HEK293 (cell line): ENCODE results near the gene UNC5B.

Experiments used
- CTCF ChIA-PET: fragments of 350-600 bp; formaldehyde crosslinking; extraction: SDS; loops from one replicate; lab custom pipeline; 2021; ENCODE audit warnings: antibody characterized with exemption; lab: Yijun Ruan, JAX
- POLR2A ChIA-PET: fragments of 300-600 bp; formaldehyde crosslinking; extraction: SDS; loops from one replicate; lab custom pipeline; 2020; ENCODE audit warnings: antibody characterized with exemption, inconsistent platforms; lab: Yijun Ruan, JAX
- H3K27ac ChIP-seq: fragments of 200-500 bp; sonication (Bioruptor generic); 2 replicates; pipeline ENCODE4 v1.5.1; 2014; ENCODE audit warnings: low read depth, low read length, control low read depth, inconsistent platforms; ENCODE audit errors: extremely low read depth
- H3K36me3 ChIP-seq, 2 experiments: fragments of 200-500 bp in 1 of 2; sonication (Bioruptor generic) in 1 of 2; 1 replicate in 1 of 2; 2 replicates in 1 of 2; pipeline ENCODE4 v1.5.1; 2014 to 2017; ENCODE audit warnings: inconsistent platforms in 2 of 2, low read length in 2 of 2; ENCODE audit not compliant: control insufficient read depth in 2 of 2, insufficient read depth in 1 of 2
- H3K4me1 ChIP-seq: fragments of 200-500 bp; sonication (Bioruptor generic); 2 replicates; pipeline ENCODE4 v1.5.1; 2014; ENCODE audit warnings: mild to moderate bottlenecking, low read length, inconsistent platforms; ENCODE audit not compliant: control insufficient read depth, insufficient read depth
- H3K4me3 ChIP-seq: 2 replicates; pipeline ENCODE4 v1.5.1; 2011; ENCODE audit warnings: low read depth, mild to moderate bottlenecking, control low read depth, low read length, moderate library complexity
- H3K9me3 ChIP-seq: fragments of 200-500 bp; sonication (Bioruptor generic); 2 replicates; pipeline ENCODE4 v1.5.1; 2014; ENCODE audit warnings: low read depth, low read length, inconsistent platforms; ENCODE audit not compliant: control insufficient read depth, insufficient read depth
- KLF16 ChIP-seq: fragments of 450-650 bp; formaldehyde crosslinking; IDR thresholded peaks from 2 replicates; pipeline ENCODE4 v1.5.1; 2017; ENCODE audit warnings: missing biosample characterization, missing genetic modification characterization
- KLF7 ChIP-seq: fragments of 450-650 bp; formaldehyde crosslinking; IDR thresholded peaks from 2 replicates; pipeline ENCODE4 v1.5.1; 2016; ENCODE audit warnings: missing biosample characterization, missing genetic modification characterization, borderline replicate concordance
- ZBTB20 ChIP-seq: fragments of 450-650 bp; formaldehyde crosslinking; IDR thresholded peaks from 2 replicates; pipeline ENCODE4 v1.5.1; 2016; ENCODE audit warnings: missing biosample characterization, missing genetic modification characterization
- ZBTB21 ChIP-seq: fragments of 450-650 bp; formaldehyde crosslinking; IDR thresholded peaks from 2 replicates; pipeline ENCODE4 v1.5.1; 2017; ENCODE audit warnings: missing biosample characterization, missing genetic modification characterization
- ZFP69B ChIP-seq: fragments of 450-650 bp; formaldehyde crosslinking; IDR thresholded peaks from 2 replicates; pipeline ENCODE4 v1.5.1; 2016; ENCODE audit warnings: missing biosample characterization, missing genetic modification characterization
- ZNF211 ChIP-seq: fragments of 450-650 bp; formaldehyde crosslinking; IDR thresholded peaks from 2 replicates; pipeline ENCODE4 v1.5.1; 2016; ENCODE audit warnings: low read depth, missing biosample characterization, missing genetic modification characterization
- ZNF311 ChIP-seq: fragments of 450-650 bp; formaldehyde crosslinking; IDR thresholded peaks from 2 replicates; pipeline ENCODE4 v1.5.1; 2017; ENCODE audit warnings: missing biosample characterization, missing genetic modification characterization, borderline replicate concordance
- ZNF341 ChIP-seq: fragments of 450-650 bp; formaldehyde crosslinking; IDR thresholded peaks from 2 replicates; pipeline ENCODE4; 2016; ENCODE audit warnings: low read depth, missing biosample characterization, missing genetic modification characterization
- ZNF350 ChIP-seq: fragments of 450-650 bp; formaldehyde crosslinking; IDR thresholded peaks from 2 replicates; pipeline ENCODE4 v1.5.0; 2017; ENCODE audit warnings: missing biosample characterization, mild to moderate bottlenecking, missing genetic modification characterization
- ZNF426 ChIP-seq: fragments of 450-650 bp; formaldehyde crosslinking; IDR thresholded peaks from 2 replicates; pipeline ENCODE4 v1.5.1; 2017; ENCODE audit warnings: missing biosample characterization, missing genetic modification characterization, mild to moderate bottlenecking, inconsistent platforms, moderate library complexity
- ZNF623 ChIP-seq: fragments of 450-650 bp; formaldehyde crosslinking; IDR thresholded peaks from 2 replicates; pipeline ENCODE4 v1.5.1; 2016; ENCODE audit warnings: missing biosample characterization, missing genetic modification characterization
- ZNF768 ChIP-seq: fragments of 450-650 bp; formaldehyde crosslinking; IDR thresholded peaks from 2 replicates; pipeline ENCODE4 v1.5.1; 2018; ENCODE audit warnings: missing biosample characterization, mild to moderate bottlenecking, missing genetic modification characterization
- ZNF791 ChIP-seq: fragments of 450-650 bp; formaldehyde crosslinking; IDR thresholded peaks from 2 replicates; pipeline ENCODE4 v1.5.1; 2016; ENCODE audit warnings: missing biosample characterization, missing genetic modification characterization
- TF ChIP-seq, protein P1 (sequence below): fragments of 450-650 bp; formaldehyde crosslinking; conservative IDR thresholded peaks from 2 replicates; pipeline ENCODE4 v1.5.1; 2016; ENCODE audit warnings: low read depth, missing biosample characterization, missing genetic modification characterization
- TF ChIP-seq, protein P2 (sequence below): fragments of 450-650 bp; formaldehyde crosslinking; IDR thresholded peaks from 2 replicates; pipeline ENCODE4 v1.5.1; 2016; ENCODE audit warnings: missing biosample characterization, missing genetic modification characterization
- TF ChIP-seq, protein P3 (sequence below): fragments of 450-650 bp; formaldehyde crosslinking; optimal IDR thresholded peaks from 2 replicates; pipeline ENCODE3; 2016; ENCODE audit warnings: missing biosample characterization, mild to moderate bottlenecking, missing genetic modification characterization
- TF ChIP-seq, protein P4 (sequence below): fragments of 450-650 bp; formaldehyde crosslinking; IDR thresholded peaks from 2 replicates; pipeline ENCODE4 v1.5.1; 2017; ENCODE audit warnings: missing biosample characterization, missing genetic modification characterization
- TF ChIP-seq, protein P5 (sequence below): fragments of 450-650 bp; formaldehyde crosslinking; IDR thresholded peaks from 2 replicates; pipeline ENCODE4 v1.5.1; 2017; ENCODE audit warnings: missing biosample characterization, missing genetic modification characterization
- TF ChIP-seq, protein P6 (sequence below): fragments of 450-650 bp; formaldehyde crosslinking; conservative IDR thresholded peaks from 2 replicates; pipeline ENCODE4 v1.5.1; 2016; ENCODE audit warnings: low read depth, missing biosample characterization, missing genetic modification characterization

The UNC5B gene

DNA sequence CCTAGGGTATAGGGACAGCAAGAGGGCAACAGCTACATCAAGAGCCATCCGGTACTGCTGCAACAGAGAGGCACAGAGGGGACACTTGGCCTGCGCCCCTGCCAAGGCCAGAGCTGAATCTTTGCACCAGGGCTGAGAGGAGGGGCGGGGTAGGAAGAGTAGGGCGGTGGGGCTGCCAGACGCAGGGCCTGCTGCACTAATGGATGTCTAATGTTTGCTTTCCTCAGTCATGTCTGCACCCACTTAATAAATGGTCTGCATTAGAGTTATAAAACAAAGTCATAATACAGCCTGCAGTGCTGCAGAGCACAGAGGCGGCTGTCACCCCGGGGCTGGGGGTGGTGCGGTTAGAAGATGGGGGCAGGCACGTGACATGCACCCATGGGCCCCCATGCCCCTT lies 64.5 kb downstream of the UNC5B start:
- Histone ChIP-seq H3K4me3 (no peak overlapping the region), H3K4me1 (no peaks in the 10 kb centered on the region), H3K9me3 (no peaks in the 10 kb centered on the region), H3K36me3 (peaks cover 3 to 25% of the 10 kb centered on the region in 2 experiments; a peak in 2 of 3 replicates), H3K27ac (no peak overlapping the region)
- ChIA-PET CTCF (interaction anchor here (0.7 to 1.9 kb wide), 4 partner anchors 9 to 352 kb away, joined by 3 to 11 read pairs (median 3); no protein-coding TSS in a partner anchor), POLR2A (no interaction called here)
- TF ChIP-seq KLF7 (tag by site-specific recombination) (no peak), ZNF623 (tag by site-specific recombination) (no peak), ZNF341 (tag by site-specific recombination) (no peak), ZNF768 (tag by site-specific recombination) (no peak), ZFP69B (tag by site-specific recombination) (no peak), ZNF791 (no peak), ZBTB21 (tag by site-specific recombination) (no peak), ZNF311 (tag by site-specific recombination) (no peak), ZNF350 (no peak), ZNF211 (tag by site-specific recombination) (no peak), ZNF426 (tag by site-specific recombination) (no peak), ZBTB20 (no peak), KLF16 (tag by site-specific recombination) (no peak)
- TF ChIP-seq, protein P1, sequence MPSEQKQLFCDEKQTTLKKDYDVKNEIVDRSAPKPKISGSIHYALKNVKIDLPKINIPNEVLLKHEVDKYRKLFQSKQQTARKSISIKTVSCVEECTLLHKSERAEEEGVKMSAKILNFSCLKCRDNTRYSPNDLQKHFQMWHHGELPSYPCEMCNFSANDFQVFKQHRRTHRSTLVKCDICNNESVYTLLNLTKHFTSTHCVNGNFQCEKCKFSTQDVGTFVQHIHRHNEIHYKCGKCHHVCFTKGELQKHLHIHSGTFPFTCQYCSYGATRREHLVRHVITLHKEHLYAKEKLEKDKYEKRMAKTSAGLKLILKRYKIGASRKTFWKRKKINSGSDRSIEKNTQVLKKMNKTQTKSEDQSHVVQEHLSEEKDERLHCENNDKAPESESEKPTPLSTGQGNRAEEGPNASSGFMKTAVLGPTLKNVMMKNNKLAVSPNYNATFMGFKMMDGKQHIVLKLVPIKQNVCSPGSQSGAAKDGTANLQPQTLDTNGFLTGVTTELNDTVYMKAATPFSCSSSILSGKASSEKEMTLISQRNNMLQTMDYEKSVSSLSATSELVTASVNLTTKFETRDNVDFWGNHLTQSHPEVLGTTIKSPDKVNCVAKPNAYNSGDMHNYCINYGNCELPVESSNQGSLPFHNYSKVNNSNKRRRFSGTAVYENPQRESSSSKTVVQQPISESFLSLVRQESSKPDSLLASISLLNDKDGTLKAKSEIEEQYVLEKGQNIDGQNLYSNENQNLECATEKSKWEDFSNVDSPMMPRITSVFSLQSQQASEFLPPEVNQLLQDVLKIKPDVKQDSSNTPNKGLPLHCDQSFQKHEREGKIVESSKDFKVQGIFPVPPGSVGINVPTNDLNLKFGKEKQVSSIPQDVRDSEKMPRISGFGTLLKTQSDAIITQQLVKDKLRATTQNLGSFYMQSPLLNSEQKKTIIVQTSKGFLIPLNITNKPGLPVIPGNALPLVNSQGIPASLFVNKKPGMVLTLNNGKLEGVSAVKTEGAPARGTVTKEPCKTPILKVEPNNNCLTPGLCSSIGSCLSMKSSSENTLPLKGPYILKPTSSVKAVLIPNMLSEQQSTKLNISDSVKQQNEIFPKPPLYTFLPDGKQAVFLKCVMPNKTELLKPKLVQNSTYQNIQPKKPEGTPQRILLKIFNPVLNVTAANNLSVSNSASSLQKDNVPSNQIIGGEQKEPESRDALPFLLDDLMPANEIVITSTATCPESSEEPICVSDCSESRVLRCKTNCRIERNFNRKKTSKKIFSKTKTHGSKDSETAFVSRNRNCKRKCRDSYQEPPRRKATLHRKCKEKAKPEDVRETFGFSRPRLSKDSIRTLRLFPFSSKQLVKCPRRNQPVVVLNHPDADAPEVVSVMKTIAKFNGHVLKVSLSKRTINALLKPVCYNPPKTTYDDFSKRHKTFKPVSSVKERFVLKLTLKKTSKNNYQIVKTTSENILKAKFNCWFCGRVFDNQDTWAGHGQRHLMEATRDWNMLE: no peak
- TF ChIP-seq, protein P2, sequence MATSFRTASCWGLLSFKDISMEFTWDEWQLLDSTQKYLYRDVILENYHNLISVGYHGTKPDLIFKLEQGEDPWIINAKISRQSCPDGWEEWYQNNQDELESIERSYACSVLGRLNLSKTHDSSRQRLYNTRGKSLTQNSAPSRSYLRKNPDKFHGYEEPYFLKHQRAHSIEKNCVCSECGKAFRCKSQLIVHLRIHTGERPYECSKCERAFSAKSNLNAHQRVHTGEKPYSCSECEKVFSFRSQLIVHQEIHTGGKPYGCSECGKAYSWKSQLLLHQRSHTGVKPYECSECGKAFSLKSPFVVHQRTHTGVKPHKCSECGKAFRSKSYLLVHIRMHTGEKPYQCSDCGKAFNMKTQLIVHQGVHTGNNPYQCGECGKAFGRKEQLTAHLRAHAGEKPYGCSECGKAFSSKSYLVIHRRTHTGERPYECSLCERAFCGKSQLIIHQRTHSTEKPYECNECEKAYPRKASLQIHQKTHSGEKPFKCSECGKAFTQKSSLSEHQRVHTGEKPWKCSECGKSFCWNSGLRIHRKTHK: no peak
- TF ChIP-seq, protein P3, sequence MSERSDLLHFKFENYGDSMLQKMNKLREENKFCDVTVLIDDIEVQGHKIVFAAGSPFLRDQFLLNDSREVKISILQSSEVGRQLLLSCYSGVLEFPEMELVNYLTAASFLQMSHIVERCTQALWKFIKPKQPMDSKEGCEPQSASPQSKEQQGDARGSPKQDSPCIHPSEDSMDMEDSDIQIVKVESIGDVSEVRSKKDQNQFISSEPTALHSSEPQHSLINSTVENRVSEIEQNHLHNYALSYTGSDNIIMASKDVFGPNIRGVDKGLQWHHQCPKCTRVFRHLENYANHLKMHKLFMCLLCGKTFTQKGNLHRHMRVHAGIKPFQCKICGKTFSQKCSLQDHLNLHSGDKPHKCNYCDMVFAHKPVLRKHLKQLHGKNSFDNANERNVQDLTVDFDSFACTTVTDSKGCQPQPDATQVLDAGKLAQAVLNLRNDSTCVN (tag by site-specific recombination): no peak
- TF ChIP-seq, protein P4, sequence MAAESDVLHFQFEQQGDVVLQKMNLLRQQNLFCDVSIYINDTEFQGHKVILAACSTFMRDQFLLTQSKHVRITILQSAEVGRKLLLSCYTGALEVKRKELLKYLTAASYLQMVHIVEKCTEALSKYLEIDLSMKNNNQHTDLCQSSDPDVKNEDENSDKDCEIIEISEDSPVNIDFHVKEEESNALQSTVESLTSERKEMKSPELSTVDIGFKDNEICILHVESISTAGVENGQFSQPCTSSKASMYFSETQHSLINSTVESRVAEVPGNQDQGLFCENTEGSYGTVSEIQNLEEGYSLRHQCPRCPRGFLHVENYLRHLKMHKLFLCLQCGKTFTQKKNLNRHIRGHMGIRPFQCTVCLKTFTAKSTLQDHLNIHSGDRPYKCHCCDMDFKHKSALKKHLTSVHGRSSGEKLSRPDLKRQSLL (tag by site-specific recombination): no peak
- TF ChIP-seq, protein P5, sequence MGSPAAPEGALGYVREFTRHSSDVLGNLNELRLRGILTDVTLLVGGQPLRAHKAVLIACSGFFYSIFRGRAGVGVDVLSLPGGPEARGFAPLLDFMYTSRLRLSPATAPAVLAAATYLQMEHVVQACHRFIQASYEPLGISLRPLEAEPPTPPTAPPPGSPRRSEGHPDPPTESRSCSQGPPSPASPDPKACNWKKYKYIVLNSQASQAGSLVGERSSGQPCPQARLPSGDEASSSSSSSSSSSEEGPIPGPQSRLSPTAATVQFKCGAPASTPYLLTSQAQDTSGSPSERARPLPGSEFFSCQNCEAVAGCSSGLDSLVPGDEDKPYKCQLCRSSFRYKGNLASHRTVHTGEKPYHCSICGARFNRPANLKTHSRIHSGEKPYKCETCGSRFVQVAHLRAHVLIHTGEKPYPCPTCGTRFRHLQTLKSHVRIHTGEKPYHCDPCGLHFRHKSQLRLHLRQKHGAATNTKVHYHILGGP (tag by site-specific recombination): no peak
- TF ChIP-seq, protein P6, sequence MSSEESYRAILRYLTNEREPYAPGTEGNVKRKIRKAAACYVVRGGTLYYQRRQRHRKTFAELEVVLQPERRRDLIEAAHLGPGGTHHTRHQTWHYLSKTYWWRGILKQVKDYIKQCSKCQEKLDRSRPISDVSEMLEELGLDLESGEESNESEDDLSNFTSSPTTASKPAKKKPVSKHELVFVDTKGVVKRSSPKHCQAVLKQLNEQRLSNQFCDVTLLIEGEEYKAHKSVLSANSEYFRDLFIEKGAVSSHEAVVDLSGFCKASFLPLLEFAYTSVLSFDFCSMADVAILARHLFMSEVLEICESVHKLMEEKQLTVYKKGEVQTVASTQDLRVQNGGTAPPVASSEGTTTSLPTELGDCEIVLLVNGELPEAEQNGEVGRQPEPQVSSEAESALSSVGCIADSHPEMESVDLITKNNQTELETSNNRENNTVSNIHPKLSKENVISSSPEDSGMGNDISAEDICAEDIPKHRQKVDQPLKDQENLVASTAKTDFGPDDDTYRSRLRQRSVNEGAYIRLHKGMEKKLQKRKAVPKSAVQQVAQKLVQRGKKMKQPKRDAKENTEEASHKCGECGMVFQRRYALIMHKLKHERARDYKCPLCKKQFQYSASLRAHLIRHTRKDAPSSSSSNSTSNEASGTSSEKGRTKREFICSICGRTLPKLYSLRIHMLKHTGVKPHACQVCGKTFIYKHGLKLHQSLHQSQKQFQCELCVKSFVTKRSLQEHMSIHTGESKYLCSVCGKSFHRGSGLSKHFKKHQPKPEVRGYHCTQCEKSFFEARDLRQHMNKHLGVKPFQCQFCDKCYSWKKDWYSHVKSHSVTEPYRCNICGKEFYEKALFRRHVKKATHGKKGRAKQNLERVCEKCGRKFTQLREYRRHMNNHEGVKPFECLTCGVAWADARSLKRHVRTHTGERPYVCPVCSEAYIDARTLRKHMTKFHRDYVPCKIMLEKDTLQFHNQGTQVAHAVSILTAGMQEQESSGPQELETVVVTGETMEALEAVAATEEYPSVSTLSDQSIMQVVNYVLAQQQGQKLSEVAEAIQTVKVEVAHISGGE (tag by site-specific recombination): no peak
